OCI-LY1 (cell line): ENCODE results near the gene GSG1L.

Experiments used
- H2AFZ ChIP-seq: fragments of 200-600 bp; sonication (generic), shearing (Covaris generic); 2 replicates; pipeline ENCODE4 v1.6.0; 2014; ENCODE audit warnings: antibody characterized with exemption, mild to moderate bottlenecking, low read length
- H3F3A ChIP-seq: fragments of 200-600 bp; sonication (generic), shearing (Covaris generic); 2 replicates; pipeline ENCODE4 v1.6.0; 2014; ENCODE audit warnings: mild to moderate bottlenecking, antibody characterized with exemption, low read length, moderate library complexity; ENCODE audit not compliant: insufficient read depth
- H3K27ac ChIP-seq: fragments of 200-600 bp; sonication (generic); 2 replicates; pipeline ENCODE4 v1.5.1; 2014; ENCODE audit warnings: low read length, mixed run types, mild to moderate bottlenecking, low read depth; ENCODE audit not compliant: poor library complexity, severe bottlenecking
- H3K27me3 ChIP-seq: fragments of 200-600 bp; sonication (generic); 2 replicates; pipeline ENCODE4 v1.6.0; 2014; ENCODE audit warnings: antibody characterized with exemption, mild to moderate bottlenecking, low read length, moderate library complexity; ENCODE audit not compliant: insufficient read depth
- H3K36me3 ChIP-seq: fragments of 200-600 bp; sonication (generic); 2 replicates; pipeline ENCODE4 v1.6.1; 2014; ENCODE audit warnings: mild to moderate bottlenecking, antibody characterized with exemption, low read length, moderate library complexity, mixed read lengths; ENCODE audit not compliant: insufficient read depth
- H3K4me1 ChIP-seq: fragments of 200-600 bp; sonication (generic); 2 replicates; pipeline ENCODE4 v1.5.1; 2014; ENCODE audit warnings: mild to moderate bottlenecking, low read length, moderate library complexity; ENCODE audit not compliant: insufficient read depth, severe bottlenecking
- H3K4me2 ChIP-seq: fragments of 200-600 bp; sonication (generic), shearing (Covaris generic); 2 replicates; pipeline ENCODE4 v1.6.1; 2014; ENCODE audit warnings: low read length
- H3K4me3 ChIP-seq: fragments of 200-600 bp; sonication (generic); 2 replicates; pipeline ENCODE4 v1.5.1; 2014; ENCODE audit warnings: low read length, low read depth, mild to moderate bottlenecking, mixed read lengths; ENCODE audit not compliant: poor library complexity, severe bottlenecking
- H3K79me2 ChIP-seq: fragments of 200-600 bp; shearing (Covaris generic); 2 replicates; pipeline ENCODE4 v1.6.1; 2016; ENCODE audit warnings: mixed run types, low read length, mixed read lengths; ENCODE audit not compliant: insufficient read depth
- H3K9ac ChIP-seq: fragments of 200-600 bp; sonication (generic), shearing (Covaris generic); 2 replicates; pipeline ENCODE4 v1.6.1; 2014; ENCODE audit warnings: mild to moderate bottlenecking, low read length, mixed read lengths
- H3K9me2 ChIP-seq: fragments of 200-600 bp; sonication (generic), shearing (Covaris generic); 2 replicates; pipeline ENCODE4 v1.6.1; 2014; ENCODE audit warnings: low read depth, mild to moderate bottlenecking, low read length, mixed read lengths
- H3K9me3 ChIP-seq: fragments of 200-600 bp; shearing (Covaris generic); 2 replicates; pipeline ENCODE4 v1.6.1; 2014; ENCODE audit warnings: low read length, mixed read lengths
- H4K20me1 ChIP-seq: fragments of 200-600 bp; sonication (generic), shearing (Covaris generic); 2 replicates; pipeline ENCODE4 v1.6.0; 2016; ENCODE audit warnings: mild to moderate bottlenecking, low read length; ENCODE audit not compliant: insufficient read depth
- CTCF ChIP-seq: fragments of 200-600 bp; sonication (generic), shearing (Covaris generic); IDR thresholded peaks from 2 replicates; pipeline ENCODE4 v1.5.1; 2017; ENCODE audit warnings: mild to moderate bottlenecking, antibody characterized with exemption, low read length, moderate library complexity, mixed read lengths
- EZH2 ChIP-seq: fragments of 200-600 bp; sonication (generic), shearing (Covaris generic); IDR thresholded peaks from 2 replicates; pipeline ENCODE4 v1.8.0; 2017; ENCODE audit warnings: borderline replicate concordance, mixed run types, mild to moderate bottlenecking, antibody characterized with exemption, low read length, moderate library complexity, mixed read lengths

GSG1L gene

GRCh38 chr16:27827765-27828164, 235.7 kb downstream of the GSG1L start:
- Histone ChIP-seq H3K4me1 (no peaks in the 10 kb centered on the region), H3K9me2 (no peaks in the 10 kb centered on the region), H3K4me2 (no peak overlapping the region), H3K79me2 (no peaks in the 10 kb centered on the region), H3K9ac (no peak overlapping the region), H3F3A (no peaks in the 10 kb centered on the region), H2AFZ (no peak overlapping the region), H3K27ac (no peak overlapping the region), H4K20me1 (no peaks in the 10 kb centered on the region), H3K9me3 (peaks cover 4% of the 10 kb centered on the region; the same call in 1 of the 2 replicates), H3K36me3 (no peaks in the 10 kb centered on the region), H3K4me3 (no peak overlapping the region), H3K27me3 (no peaks in the 10 kb centered on the region)
- TF ChIP-seq CTCF (no peak), EZH2 (no peak)

- H3K36me3 ChIP-seq = no peaks in the 10 kb centered on the region
- no peaks in the 10 kb centered on the region for H3K9me2 ChIP-seq
- H4K20me1 ChIP-seq = no peaks in the 10 kb centered on the region
- H3K4me2 ChIP-seq = no peak overlapping the region
- H3K4me3 ChIP-seq = no peak overlapping the region
- no peaks in the 10 kb centered on the region for H3K79me2 ChIP-seq
- no peak overlapping the region for H2AFZ ChIP-seq
- no peaks in the 10 kb centered on the region for H3F3A ChIP-seq
- TF ChIP-seq CTCF (no peak), EZH2 (no peak)
- no peaks in the 10 kb centered on the region for H3K27me3 ChIP-seq
- no peaks in the 10 kb centered on the region for H3K4me1 ChIP-seq
- no peak overlapping the region for H3K9ac ChIP-seq
- H3K27ac ChIP-seq = no peak overlapping the region
- H3K9me3 ChIP-seq = peaks cover 4% of the 10 kb centered on the region; the same call in 1 of the 2 replicates
These were observed 236.6 kb downstream of the GSG1L start for GRCh38 chr16:27826893-27827289.

- TF ChIP-seq CTCF (no peak), EZH2 (no peak)
- no peak overlapping the region for H3K4me3 ChIP-seq
- H3K79me2 ChIP-seq = no peaks in the 10 kb centered on the region
These were observed 237.2 kb downstream of the GSG1L start for GRCh38 chr16:27826081-27826892.

More at GRCh38 chr16:27826081-27826892, 237.2 kb downstream of the GSG1L start:
- Histone ChIP-seq H3K9ac (no peak overlapping the region), H3K9me2 (no peaks in the 10 kb centered on the region), H2AFZ (no peak overlapping the region), H3K27ac (no peak overlapping the region), H3F3A (no peaks in the 10 kb centered on the region), H3K27me3 (no peaks in the 10 kb centered on the region), H3K4me1 (no peaks in the 10 kb centered on the region), H3K4me2 (no peak overlapping the region), H3K9me3 (peaks cover 4% of the 10 kb centered on the region; the same call in 1 of the 2 replicates), H4K20me1 (no peaks in the 10 kb centered on the region), H3K36me3 (no peaks in the 10 kb centered on the region)
